Measurements from ENCODE around the gene VTI1A.
"Not testable (repeated sequence)": the region's sequence is repeated elsewhere in the genome, so short reads cannot be mapped to it uniquely, and the experiment has no call there.

The VTI1A gene

GRCh38 chr10:112728118-112728883, 281.3 kb downstream of the VTI1A start:
- no peak for DNase-seq

- no peak for DNase-seq
Observed at GRCh38 chr10:112728997-112729396, 282.0 kb downstream of the VTI1A start.

- not testable (repeated sequence) for DNase-seq
Observed at GRCh38 chr10:112731450-112731849, 284.4 kb downstream of the VTI1A start.

GRCh38 chr10:112732277-112732921, 285.4 kb downstream of the VTI1A start:
- no peak for DNase-seq

DNA sequence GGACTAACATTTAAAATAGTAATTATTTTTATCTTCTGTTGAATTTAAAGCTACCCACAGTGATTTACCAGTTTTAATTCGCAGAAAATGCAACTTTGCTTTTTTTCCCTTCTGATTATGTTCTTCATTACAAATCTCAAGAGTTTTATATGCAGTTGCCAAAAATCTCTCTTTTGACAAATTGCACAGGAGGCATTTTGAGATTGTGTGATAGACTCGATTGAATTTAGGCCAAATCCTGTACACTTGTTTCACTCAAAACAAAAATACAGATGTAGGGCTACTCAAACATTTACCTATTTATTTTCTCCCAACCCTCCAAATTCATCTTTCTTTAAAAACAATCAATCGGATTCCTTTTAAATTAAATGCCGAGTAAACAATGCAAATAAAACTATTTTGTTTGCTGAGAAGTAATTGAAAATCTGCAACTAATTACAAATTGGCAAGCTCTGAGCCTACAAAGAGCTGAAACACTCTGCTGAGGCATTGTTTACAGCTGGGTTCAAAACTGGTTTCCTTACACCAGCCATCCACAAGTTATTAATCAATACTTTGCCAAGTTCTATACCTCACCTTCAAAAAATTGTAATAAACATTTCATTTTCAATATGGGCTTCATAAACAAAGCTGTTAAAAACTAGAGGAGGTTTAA, 288.2 kb downstream of the VTI1A start:
- DNase-seq: no peak

- no peak for DNase-seq
Observed at GRCh38 chr10:112738606-112739591, 291.9 kb downstream of the VTI1A start.

DNA sequence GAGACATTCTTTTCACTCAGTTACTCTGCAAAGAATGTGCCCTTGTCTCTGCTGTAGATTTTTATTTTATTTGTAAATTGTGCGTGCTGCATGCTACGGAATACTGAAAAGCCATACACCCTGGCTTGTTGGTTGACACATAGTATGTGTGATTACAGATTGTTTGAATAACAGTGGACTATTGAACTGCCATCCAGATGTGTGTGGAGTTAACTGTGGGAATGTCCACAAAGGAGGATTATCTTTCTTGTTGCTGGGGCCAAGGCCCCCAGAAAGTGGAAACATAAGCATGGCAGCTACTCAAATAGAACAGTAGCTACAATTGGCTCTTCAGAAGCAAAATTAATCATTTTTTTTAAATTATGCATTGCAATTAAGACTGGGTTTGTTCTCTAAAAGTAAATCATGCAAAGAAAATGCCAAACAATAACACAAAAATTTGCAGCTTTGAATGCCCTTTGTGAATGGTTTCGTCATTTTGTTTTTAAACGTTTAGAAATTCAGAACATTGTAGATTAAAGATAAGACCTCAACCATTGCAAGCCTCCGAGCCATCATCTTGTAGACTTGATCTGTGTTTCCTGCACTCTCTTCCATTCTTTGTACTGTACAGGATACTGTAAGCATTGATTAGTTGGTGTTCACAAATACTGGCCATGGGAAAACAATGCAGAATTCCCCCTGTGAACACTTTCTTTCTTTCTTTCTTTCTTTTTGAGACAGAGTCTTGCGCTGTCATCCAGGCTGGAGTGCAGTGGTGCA, 292.8 kb downstream of the VTI1A start:
- DNase-seq: no peak

DNA sequence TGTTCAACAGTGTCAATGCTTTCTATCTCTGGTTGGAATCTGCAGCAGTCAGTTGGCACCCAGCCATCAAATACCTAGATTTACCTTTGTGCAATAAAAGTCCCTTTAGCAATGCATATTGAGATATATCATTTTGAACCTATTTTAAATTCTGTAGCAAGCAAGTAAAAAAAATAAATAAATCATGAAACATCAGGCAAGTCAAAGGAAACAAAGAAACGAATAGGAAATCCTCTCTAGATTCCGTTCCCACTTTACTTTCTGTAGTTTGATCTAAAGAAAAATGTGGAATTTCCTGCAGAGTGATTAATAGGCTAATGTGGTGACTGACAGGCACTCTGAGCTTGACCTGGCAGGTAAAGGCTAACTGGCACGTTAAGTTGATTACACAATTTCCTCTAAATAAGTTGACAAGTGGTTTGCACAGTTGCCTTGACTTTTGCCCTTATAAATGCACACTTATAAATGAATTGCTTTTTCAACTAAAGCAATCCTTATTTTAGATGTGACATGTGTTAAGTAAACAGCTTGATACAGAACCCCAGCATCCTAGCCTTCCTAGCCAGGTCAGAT, 294.9 kb downstream of the VTI1A start:
- no peak for DNase-seq

- no peak for DNase-seq
Observed at GRCh38 chr10:112744181-112745096, 297.4 kb downstream of the VTI1A start.

- DNase-seq: no peak
Observed at GRCh38 chr10:112746329-112746728, 299.3 kb downstream of the VTI1A start.

DNA sequence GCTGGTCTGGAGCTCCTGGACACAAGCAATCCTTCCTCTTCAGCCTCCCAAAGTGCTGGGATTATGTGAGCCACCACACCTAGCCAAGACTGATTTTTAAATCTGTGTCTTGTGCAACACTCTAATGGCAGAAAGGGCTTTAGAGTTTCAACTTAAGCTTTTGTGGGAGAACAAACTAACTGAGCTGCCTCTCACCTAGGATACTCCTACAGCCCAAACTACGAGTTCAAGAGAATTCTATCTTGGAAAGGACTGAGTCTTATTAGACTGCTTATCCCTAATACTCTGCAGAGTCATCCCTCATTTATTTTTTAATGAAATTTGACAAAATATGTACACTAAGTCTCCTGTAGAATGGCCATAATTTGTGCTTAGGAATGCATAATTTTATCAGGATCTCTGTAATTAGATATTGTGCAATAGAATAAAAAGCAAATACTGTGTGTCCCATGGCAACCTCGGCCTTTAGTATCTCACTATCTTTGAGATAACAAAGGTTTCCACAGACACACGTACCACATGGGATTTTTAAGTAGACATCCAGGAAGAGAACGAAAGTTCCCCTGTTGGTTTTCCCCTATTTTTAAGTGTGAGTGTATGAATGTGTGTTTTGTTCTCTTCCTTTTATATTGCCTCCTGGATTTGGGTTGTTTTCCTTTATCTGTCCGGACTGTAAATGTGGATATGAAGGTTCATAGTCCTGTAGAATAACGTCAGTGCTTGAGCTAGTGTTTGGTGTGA, 303.6 kb downstream of the VTI1A start:
- DNase-seq: no peak

DNA sequence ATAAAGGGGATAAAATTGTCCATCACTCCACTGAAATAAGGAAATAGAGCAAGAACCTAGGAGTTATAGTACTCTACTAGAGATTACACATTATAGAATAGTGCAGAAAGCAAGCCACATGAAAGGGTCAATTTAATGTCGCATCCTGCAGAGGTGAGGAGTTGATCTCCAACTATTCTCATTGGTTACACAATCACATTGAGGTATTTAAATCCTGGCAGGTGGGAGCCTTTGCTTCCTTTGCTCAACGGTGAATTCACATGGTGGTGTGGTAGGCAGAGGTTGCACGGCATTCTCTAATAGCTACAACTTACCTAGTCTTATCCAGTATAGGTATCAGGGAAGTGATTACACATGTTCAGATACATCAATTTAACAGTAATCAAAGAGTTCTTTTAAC, 304.6 kb downstream of the VTI1A start:
- no peak for DNase-seq

DNA sequence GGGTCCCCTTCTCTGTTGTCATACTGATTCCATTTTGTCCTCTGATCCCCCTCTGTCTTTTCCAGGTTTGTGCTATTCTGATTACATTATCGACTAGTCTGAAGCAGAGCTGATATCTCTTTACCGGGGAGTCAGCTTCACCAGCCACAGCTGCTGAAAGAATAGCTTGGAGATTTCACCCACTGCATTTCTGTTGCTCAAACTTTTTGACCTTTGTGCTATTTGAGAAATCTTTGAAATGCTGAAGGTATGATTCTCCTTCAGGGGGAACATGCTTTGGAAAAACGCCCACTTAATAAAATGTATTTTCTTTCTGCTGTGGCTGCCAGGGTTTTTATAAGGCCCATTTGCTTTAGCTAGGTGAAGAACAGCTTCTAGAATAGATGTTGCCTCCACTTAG, 305.3 kb downstream of the VTI1A start:
- no peak for DNase-seq

DNA sequence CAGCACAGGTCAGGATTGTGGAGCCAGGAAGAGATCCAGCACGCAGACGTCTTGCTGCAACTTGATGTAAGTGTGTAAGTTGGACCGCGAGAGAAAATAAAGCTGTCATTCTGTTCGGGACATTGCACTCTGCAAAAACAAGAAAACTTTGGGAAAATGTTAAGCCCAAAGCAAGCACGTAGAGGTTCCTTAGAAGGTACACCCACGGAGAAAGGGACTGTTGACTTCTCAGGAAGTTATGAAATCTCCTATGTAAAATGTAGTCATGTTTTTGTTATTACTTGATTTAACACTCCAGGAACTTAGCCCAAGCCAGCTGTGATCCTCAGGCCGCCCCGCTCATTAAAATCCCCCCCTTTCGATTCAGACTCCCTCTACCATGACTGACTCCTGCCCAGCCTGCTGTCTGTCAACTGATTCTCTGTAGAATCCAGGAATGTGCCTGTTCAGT, 307.0 kb downstream of the VTI1A start:
- no peak for DNase-seq

DNA sequence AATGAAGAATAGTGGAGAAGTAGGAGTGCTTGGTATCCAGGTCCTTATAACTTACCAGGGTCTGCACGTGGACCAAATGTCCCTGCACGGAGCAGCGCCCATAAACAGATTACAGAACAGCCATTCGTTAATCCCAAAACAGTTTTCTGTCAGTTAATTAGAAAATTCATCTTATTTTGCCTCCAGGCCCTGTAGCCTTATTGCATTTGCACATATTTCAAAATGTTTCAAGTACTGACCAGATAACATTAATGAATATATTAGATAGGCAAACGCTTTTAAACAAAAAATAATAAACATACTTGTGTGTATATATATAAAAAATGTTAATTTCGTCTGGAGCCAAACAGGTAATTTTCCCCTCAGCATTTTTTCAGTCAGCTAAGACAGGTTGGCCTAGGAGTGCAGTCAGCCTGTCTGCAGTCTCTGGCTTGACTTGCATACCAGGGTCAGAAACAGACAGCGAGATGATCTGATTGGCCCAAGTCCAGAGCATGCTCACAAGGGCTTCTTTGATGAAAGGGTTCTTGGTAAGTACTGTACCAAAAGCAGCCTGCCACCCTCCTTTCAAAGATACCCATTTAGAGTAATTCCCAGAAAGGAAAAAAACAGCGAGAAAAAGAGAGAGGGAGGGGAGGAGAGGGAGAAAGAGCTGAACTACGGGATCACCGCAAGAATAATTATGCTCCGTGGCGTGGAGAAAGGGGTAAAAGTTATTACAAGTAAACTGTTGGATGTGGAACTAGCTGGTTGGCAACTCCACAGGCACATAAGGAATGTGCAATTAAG, 308.6 kb downstream of the VTI1A start:
- DNase-seq: no peak

DNA sequence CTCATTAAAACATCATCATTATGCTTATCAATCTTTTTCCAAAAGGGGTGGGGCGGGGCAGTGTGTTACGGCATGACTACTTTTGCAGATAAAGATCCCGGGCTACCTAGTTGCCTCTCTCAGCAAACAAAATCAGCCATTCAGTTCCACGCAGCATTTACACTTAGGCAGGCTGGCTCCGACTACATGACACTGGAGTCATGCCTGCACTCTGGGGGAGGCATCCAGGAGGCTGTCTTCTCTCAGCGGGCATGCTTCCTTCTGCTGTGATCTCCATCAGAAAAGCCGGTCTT, 309.2 kb downstream of the VTI1A start:
- DNase-seq: no peak

DNA sequence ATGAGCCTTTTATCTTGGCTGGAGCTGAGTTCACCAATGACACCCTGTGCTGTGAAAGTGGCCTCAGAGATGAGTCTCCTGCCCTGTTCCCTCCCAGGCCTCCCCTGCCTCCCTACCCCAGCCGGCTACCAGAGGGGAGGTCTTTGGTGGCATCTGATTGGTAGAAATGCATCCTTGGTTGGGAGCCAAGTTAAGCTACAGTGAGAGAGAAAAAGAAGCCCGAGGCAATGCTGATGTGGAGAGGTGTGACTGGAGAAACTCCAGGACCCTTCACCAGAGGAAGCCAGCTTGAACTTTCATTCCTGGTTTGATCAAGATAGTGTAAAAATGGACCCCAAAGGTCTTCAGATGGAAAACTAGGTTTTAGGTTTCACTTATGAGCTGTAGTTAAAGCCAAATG, 311.9 kb downstream of the VTI1A start:
- DNase-seq: no peak

GRCh38 chr10:112759496-112759895, 312.5 kb downstream of the VTI1A start:
- DNase-seq: no peak

- no peak for DNase-seq
Observed at GRCh38 chr10:112761256-112761655, 314.2 kb downstream of the VTI1A start.

All from NCI-H1105 (cell line).